NCI-H2029 (cell line): ENCODE data around the gene PTPRN2.
"Not testable (repeated sequence)": the region's sequence is repeated elsewhere in the genome, so short reads cannot be mapped to it uniquely, and the experiment has no call there.

Experiments
- DNase-seq: peaks from one replicate; lab custom pipeline; 2025; lab: John Stamatoyannopoulos, UW

The PTPRN2 gene

DNA sequence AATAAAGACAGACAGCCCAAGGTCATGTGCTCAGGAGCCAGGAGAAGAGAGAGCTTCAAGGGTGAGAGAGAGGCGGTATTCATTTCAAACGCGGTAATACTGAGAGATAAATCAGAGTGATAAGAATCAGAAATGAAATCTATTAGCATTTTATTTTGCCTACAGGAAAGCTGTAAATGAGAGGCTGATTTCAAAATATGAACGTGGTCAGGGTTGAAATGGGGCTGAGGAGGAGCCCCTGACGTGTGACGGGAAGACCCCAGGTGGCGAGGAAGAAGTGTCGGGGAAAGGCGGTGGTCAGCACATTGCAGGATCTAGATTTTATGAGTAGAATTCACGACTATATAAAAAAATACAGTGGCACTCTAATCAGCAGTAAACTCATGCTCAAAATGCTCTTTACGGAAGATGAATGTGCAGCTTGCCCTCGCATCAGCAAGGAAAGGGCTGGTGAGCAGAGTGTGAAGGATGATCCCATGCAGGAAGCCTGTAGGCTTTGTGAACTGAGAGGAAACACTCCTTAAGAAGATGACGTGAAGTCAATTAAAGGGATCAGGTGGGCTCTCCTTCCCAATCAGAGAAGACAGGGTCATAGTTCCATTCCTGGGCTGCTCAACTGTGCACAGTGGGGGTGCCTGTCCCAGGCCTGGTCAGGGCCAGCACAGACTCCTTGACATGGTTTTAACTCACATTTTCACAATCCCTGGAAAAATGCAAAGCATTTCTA lies 360.2 kb downstream of the PTPRN2 start:
- DNase-seq, result no peak

DNA sequence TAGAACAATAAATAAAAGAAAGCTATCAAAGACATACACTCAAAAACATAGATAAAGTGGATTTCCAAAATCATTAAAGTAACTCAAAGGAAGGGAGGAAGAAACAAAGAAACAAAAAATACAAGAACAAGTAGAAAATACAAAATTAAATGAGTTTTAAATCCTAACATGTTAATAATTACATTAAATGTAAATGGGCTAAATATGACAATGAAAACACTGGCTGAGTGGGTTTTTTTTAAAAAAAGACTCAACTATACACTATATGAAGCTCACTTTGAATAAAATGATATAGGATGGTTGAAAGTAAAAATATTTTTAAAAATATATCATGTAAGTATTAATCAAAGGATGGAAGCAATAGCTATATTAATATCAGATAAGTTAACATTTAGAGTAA lies 371.4 kb downstream of the PTPRN2 start:
- DNase-seq, result no peak

DNA sequence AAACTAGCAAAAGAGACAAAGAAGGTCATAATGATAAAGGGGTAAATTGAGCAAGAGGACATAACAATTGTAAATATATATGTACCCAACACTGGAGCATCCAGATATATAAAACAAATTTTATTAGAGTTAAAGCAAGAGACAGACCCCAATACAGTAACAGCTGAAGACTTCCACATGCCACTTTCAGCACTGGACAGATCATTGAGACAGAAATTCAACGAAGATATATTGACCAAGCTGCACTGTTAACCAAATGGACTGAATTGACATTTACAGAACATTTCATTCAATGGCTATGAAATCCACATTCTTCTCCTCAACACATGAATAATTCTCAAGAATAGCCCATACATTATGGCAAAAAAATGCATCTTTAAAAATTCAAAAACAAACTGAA lies 378.2 kb downstream of the PTPRN2 start:
- no peak for DNase-seq

DNA sequence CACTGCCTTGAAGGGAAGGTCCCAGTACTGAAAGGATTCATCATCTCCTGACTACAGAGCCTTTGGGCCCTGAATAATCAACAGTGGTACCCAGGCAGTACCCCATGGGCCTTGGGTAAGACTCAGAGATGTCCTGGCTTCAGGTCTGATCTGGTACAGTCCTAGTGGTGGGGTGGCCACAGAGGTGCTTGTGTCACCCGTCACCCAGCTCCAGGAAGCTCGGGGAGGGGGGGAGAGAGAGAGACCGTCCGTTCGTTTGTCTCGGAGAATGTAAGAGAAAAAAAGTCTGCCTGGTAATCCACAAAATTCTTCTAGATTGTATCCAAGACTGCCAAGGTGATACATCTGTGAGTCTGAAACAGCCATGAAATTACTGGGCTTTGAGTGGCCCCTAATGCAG lies 381.3 kb downstream of the PTPRN2 start:
- DNase-seq, result no peak

DNA sequence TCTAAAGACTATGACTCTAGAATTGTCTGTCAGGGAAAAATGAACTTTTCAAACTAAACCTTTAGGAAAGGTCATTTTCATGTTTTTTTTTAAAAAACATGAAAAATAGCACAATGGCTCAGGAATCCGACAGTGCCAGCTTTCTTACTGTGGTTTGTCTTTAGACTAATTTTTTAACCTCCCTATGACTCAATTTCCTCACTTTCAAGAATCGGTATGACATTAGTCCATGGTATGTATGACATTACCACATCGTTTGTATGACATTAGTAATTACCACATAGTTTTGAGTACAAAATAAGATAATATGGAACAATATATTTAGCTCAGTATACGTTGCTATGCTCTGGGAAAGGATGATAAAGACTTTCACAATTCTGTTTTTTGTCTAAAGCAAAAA lies 383.2 kb downstream of the PTPRN2 start:
- no peak for DNase-seq

DNA sequence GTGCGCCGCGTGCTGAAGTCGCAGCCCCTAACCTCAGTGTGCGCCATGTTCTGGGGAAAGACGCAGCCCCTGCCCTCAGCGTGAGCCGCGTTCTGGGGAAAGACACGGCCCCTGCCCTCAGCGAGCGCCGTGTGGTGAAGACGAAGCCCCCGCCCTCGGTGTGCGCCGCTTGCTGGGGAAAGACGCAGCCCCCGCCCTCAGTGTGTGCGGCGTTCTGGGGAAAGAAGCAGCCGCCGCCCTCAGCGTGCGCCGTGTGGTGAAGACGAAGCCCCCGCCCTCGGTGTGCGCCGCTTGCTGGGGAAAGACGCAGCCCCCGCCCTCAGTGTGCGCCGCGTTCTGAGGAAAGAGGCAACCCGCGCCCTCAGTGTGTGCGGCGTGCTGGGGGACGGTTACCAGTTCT lies 383.7 kb downstream of the PTPRN2 start:
- DNase-seq, result not testable (repeated sequence)

DNA sequence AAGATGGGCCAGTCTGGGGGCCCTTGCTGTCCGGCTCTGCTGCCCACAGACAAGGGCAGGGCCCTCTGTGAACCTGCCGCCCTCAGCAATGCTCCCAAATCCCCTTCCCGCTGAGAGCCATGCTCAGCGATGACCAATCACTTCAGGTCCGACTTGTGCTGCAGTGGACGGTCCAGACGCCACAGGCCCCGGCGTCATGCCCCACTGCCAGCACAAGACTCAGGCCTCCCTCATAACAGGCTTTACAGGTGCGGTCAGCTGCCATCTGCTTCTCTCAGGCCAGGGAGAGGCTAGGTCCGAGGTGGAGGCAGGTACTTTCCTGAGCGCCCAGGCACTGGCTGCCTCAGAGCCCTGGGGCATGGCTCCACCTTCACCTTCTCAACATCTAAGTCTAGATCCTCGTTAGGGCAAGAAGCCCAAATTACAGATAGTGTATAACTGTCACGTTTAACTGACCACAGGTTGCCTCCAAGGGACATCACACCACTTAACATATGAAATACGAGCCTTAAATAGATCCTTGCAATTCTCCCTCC lies 393.2 kb downstream of the PTPRN2 start:
- no peak for DNase-seq

DNA sequence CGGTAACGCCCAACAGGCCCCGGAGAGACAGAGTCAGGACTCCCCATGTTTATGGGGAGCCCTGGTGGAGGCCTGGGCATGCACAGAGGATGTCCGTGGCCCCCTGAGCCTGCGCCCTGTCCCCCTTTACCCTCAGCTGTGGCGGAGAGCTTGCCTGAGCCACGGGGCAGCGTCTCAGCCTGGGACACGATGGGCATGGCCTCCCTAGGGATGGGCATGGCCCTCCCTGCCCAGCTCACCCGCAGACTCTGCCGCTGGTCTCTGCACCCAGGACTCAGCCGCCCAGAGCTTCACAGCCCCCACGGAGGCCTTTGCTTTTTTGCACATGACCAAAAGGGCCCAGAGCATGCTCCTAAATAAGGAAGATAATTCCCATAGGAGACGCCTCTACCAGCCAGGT lies 394.2 kb downstream of the PTPRN2 start:
- no peak for DNase-seq

DNA sequence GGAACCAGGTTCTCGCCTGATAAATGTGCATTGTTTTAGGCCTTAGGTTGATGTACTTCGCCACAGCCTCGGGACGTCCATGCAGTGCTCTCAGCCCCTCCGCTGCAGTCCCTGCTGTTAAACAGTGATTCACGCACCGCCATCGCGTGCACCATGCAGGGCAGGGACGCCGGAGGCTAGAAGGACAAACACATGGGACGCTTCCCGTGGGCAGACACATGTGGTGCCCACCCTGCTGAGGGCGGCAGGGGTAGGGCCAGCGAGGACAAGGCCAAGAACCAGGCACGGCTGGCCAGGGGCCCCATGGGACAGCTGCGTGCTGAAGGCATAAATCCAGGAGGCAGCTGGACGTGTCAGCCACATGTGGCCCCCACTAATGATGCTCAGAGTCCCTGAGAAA lies 394.7 kb downstream of the PTPRN2 start:
- no peak for DNase-seq

DNA sequence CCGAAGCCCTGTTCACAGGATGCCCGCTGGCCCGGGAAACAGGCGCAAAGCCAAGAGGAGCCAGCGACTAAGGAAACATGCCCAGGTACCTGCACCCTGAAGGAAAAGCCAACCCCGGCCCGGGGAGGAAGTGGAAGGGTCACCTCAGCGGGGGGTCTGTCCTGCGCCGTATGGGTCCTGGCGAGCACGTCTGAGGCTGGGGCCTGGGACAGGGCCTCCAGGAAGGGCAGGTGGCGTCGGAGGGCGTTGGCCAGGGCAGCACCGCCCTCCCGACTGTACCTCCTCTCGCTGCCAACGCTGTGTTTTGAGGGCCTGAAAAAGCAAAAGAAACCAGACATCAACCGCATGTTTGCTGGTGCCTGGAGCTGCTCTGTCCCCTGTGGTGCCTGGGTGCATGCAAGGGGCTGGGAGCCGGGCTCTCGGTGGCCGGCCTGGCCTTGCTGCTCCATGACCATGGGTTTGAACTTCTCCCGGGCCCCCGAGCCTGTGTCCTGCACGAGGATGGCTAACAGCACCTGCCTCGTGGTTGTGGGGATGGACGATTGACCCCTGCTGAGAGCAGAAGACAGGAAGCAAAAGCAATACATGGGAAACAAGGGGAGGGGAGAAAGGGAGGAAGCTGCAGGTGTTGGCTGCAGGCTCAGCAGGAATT lies 395.3 kb downstream of the PTPRN2 start:
- no peak for DNase-seq

DNA sequence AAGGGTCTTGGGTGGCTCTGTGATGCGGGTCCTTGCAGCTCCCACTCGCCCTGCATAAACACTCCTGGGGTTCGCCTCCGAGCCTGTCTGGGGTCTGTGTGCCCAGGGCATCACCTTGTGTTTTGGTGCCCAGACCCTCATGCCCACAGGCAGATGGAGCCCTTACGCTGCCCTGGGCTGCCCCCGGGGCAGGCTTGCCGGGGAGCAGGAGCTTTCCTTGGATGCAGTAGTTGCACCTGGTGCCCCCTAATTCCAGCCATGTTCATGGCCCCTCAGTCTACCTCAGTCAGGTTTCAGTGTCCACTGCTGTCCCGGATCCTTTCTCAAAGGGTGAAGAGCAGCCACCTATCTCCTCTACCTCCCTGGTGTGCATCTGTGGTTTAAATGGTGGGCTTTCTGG lies 396.0 kb downstream of the PTPRN2 start:
- no peak for DNase-seq

DNA sequence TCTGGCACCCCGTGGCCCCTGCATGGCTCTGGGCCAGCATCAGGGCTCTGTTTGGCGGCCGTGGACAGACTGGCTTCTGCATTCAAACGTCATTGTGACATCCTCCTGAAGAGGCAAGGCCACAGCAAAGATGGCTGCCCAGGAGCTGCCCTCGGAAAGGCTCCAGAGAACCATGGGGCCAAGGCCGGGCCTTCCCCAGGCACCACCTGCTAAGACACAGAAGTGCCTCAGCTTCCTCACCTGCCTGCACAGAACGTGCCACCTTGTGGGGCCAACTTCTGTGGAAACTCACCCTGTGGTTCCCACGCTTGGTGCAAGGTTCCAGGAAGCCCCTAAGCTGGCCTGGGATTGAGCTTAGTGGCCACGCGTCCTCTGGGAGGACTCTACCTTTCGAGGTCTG lies 396.9 kb downstream of the PTPRN2 start:
- no peak for DNase-seq

DNA sequence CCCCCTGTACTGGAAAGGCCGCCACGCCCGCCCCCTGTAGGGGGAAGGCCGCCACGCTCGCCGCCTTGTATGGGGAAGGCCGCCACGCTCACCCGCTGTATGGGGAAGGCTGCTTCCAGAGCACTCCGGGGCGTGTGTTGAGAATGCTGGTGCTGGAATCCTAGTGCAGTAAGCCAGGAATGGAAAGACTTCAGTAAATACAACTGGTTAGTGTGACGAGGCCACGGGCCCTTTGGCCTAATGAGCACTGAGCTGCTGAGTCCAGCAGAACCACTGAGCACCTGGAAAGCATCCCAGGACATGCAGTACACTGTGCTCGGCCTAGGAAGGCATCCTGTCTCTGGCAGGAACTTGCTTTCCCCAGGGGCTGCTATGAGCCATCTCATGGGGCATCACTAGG lies 398.9 kb downstream of the PTPRN2 start:
- no peak for DNase-seq

DNA sequence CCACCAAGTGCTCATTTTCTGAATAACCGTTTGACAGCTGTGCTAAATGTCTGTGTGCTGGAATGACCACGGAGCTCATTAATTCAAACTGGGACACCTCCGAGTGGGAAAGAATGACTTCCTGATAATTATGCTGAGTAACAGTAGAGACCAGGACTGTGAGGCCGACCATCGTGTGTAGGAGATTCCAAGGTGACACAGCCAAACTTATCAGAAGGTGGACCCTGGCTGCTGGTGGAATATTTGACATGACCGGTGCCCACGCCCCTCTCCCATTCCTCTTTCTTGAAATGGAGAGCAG lies 400.0 kb downstream of the PTPRN2 start:
- DNase-seq, result no peak

DNA sequence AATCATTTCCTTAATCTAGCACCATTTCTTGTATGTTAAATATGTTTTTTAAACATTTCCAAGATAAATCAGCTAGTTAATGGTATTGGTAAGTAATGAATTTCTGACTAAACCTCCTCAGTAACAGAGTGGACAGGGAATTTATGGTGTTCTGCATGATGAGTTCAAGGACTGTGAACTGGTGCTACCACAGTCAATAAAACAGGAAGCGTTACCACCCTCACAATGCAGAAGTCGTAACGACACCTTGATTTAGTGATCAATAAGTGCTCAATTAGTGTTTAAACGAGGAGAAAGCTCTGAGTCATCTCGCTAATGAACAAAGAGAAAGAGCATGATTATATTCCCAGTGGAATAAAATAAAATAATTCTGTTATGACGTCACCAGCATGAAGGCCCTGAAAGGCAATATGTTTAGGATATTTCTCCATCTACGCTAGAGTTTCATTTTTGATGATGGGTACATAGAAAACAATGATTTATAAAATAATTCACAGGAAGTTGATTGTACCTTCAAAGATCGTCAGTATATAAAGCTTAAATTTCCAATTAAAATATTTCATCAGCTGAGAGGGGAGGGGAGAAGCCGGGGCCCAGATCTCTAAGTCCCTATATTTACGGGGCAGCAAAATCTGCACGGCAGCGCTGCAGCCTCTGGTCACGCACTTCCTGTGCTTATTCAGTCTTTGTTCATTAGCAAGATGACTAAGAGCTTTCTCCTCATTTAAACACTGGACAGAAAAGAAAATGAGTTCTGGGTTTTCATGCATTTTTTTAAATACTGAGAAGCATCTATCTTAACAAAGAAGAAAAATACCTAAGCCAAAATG lies 400.5 kb downstream of the PTPRN2 start:
- peak; percentile 4 for DNase-seq

DNA sequence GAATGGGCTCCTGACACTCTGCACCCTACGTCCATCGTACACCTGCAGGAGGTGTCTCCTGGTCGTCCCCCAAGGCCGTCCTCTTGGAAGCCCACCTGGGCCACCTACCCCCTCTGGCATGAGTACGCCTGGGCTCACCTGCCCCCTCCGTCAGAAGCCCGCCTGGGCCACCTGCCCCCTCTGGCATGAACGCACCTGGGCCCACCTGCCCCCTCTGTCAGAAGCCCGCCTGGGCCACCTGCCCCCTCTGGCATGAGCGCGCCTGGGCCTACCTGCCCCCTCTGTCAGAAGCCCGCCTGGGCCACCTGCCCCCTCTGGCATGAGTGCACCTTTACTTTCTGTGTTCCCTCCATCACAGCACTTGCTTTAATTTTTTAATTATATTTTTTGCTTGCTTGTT lies 401.2 kb downstream of the PTPRN2 start:
- no peak for DNase-seq

DNA sequence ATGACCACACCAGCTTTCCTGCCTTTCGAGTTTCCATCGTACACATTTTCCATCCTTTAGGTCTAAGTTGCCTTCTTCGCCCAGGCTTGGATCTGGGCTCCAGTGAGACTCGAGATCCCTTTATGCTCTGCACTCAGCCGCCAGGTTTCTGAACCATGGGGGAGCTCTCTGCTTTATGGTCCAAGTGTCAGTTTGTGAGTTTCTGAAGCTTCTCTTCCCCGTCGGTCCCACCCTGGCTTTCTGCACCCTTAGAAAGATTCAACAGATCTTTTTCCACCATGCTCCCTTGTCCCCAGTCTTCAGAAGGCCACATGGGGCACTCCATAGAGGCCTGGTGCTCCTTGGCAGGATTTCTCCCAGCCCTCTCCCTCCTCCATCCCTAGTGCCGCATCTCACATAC lies 402.0 kb downstream of the PTPRN2 start:
- no peak for DNase-seq

DNA sequence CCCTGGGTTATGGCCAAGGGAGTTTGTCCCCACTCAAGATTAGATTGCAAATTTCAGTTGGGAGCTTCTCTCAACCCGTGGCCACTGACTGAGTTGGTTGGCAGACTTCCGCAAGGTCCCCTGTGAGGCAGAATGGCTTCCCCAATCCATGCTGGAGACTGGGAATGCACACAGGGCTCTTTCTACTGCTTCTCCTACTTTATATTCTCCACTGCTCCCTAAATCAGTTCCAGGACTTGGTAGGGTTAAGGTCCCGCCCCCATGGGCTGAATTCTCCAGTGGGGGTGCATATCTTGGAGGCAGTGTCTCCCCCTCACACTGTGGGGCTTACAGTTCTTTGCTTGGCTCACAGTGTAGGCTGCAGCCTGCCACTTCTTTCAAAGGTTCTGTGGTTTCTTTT lies 404.2 kb downstream of the PTPRN2 start:
- DNase-seq, result no peak

DNA sequence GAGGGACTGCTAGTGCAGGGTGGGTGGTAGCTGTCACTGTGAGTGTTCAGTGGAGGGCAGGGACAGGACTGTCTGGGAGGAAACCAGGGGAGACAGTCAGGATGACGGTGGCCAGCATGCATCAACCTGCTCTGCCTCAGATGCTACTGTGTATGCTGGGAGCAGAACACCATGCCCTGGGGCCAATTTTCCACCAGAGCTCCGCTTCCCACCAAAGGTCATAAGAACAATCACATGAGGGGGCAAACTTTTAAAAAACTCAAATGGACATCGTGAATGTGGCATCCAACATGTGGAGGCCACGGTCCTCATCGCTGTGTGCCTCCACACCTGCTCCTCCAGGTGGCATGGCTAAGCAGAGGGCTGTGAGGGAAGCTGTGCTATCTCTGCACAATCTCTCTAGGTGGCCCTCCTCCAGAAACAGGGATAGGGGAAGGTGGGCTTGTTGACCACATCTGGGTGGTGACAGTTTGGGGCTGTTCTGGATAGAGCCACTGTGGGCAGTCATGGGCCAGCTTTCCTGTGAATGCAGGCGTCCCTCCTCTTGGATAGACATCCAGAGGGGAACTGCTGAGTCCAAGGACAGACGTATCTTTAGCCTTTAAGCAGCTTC lies 411.0 kb downstream of the PTPRN2 start:
- DNase-seq, result no peak

DNA sequence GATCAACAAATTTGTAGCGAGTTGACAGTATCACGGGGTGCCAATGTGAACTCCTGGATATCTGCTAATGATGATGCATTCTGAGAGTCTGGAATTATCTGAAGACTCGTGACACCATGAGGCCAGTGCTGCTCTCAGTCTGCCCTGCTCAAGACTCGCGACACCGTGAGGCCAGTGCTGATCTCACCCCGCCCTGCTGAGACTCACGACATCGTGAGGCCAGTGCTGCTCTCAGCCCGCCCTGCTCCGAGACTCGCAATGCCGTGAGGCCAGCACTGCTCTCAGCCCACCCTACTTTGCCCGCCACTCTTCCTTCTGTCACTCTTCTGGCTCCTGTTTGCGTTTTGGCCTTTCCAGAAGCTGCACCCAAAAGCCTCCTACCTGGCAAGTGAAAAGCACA lies 411.8 kb downstream of the PTPRN2 start:
- DNase-seq, result no peak

DNA sequence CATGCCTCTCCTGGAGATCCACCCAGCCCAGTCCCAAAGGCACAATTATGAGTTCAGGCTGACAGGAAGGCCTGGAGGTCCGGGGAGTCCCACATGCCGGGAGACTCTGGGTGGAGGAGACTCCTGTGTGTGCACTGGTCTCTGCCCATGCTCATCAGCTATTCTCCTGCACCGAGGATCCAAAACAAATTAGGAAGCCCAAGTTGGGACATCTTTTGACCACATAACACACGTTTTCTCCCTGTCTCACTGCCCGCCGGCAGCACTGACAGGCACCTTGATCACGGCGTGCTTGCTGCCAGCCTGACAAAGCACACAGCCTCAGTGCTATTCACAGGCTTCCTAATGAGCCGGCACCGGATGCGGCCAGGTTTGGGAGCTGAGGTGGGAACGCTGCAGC lies 412.7 kb downstream of the PTPRN2 start:
- DNase-seq, result no peak

DNA sequence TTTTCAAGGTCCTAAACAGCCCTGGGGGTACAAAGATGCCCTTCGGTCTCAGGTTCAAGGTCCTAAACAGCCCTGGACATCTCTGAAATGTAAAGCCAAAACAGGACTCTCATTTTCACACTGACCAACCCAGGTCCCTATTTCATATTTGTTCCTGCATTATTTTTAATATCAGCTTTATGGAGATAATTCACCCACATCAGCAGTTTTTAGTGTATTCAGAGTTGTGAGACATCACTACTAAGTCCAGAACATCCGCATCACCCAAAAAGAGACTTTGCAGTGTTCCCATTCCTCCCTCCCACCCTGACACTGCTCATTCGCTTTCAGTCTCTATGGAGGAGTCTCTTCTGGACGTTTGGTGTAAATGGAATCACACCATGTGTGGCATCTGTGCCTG lies 420.2 kb downstream of the PTPRN2 start:
- DNase-seq, result no peak
